ENCODE results near the gene G6PC1.
"Not testable (repeated sequence)": the region's sequence is repeated elsewhere in the genome, so short reads cannot be mapped to it uniquely, and the experiment has no call there.

G6PC1 gene

DNA sequence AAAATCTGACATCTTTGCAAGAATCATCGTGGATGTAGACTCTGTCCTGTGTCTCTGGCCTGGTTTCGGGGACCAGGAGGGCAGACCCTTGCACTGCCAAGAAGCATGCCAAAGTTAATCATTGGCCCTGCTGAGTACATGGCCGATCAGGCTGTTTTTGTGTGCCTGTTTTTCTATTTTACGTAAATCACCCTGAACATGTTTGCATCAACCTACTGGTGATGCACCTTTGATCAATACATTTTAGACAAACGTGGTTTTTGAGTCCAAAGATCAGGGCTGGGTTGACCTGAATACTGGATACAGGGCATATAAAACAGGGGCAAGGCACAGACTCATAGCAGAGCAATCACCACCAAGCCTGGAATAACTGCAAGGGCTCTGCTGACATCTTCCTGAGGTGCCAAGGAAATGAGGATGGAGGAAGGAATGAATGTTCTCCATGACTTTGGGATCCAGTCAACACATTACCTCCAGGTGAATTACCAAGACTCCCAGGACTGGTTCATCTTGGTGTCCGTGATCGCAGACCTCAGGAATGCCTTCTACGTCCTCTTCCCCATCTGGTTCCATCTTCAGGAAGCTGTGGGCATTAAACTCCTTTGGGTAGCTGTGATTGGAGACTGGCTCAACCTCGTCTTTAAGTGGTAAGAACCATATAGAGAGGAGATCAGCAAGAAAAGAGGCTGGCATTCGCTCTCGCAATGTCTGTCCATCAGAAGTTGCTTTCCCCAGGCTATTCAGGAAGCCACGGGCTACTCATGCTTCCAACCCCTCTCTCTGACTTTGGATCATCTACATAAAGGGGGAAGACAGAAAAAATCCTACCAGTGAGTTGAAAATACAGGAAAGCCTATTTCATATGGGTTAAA is at the start of gene G6PC1:
TSS of gene G6PC1 (plus strand) at position 340 of the 872 bp plus-strand sequence. CDS start at position 418, 78 bp downstream.
- FAIRE-seq: no peak

DNA sequence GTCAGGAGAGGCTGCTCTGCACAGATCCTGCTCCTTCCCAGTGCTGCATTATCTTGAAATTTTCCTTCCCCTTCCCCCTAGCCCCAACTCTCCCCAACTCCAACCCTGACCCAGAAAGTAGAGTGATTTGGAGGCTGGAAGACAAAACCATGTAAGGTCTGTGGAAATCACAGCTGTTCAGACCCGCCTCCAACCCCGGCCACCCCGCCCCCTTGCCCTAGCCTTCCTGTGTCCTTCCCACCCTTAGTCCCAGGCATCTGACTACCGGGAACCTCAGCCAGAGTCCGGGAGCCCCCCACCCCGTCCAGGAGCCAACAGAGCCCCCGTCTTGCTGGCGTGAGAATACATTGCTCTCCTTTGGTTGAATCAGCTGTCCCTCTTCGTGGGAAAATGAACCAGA is 49.6 kb upstream of the G6PC1 start, which contains the start of gene AOC3:
TSS of gene AOC3 (plus strand) at position 246 of the 400 bp plus-strand sequence. CDS start at position 391, 145 bp downstream.
- no peak for FAIRE-seq

DNA sequence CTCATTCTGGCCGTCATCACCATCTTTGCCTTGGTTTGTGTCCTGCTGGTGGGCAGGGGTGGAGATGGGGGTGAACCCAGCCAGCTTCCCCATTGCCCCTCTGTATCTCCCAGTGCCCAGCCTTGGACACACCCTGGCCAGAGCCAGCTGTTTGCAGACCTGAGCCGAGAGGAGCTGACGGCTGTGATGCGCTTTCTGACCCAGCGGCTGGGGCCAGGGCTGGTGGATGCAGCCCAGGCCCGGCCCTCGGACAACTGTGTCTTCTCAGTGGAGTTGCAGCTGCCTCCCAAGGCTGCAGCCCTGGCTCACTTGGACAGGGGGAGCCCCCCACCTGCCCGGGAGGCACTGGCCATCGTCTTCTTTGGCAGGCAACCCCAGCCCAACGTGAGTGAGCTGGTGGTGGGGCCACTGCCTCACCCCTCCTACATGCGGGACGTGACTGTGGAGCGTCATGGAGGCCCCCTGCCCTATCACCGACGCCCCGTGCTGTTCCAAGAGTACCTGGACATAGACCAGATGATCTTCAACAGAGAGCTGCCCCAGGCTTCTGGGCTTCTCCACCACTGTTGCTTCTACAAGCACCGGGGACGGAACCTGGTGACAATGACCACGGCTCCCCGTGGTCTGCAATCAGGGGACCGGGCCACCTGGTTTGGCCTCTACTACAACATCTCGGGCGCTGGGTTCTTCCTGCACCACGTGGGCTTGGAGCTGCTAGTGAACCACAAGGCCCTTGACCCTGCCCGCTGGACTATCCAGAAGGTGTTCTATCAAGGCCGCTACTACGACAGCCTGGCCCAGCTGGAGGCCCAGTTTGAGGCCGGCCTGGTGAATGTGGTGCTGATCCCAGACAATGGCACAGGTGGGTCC is 49.0 kb upstream of the G6PC1 start:
- not testable (repeated sequence) for FAIRE-seq

DNA sequence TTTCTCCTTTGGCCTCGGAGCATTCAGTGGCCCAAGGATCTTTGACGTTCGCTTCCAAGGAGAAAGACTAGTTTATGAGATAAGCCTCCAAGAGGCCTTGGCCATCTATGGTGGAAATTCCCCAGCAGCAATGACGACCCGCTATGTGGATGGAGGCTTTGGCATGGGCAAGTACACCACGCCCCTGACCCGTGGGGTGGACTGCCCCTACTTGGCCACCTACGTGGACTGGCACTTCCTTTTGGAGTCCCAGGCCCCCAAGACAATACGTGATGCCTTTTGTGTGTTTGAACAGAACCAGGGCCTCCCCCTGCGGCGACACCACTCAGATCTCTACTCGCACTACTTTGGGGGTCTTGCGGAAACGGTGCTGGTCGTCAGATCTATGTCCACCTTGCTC is 48.2 kb upstream of the G6PC1 start:
- no peak for FAIRE-seq

DNA sequence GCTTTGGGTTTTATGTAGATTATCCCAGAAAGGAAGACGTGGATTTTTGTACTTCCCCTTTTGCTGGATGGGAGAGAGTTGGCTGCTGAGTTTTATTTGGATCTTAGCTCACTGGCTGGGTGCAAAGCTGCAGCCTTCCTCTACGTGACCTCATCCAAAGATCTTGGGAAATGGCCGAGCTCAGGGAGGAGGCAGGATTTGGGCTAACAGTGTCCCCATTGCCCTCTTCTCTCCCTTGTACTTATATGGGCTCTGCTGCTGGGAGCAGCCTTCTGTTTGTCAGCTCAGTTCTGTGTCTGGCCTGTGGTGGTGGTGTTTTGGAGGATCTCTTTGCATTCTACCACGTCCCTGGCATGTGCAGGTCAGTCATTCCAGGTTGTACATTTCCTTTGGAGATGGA is 47.6 kb upstream of the G6PC1 start:
- FAIRE-seq: no peak

DNA sequence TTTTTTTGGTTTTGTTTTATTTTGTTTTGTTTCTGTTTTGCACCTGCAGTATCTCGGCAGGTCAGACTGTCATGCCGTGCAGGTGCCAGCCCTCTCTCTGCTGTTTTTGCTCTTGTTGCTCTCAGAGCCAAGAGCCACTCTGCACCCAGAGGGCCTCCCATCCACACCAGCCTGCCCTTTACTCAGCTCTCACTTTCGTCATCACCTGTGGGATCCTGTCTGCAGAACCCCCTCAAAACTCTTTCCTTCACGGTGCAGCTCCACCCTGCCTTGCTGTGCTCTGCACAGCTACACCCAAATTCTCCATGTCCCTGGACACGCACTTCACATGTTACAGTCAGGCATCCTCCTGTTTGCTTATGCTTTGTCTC is 47.0 kb upstream of the G6PC1 start:
- FAIRE-seq: no peak

DNA sequence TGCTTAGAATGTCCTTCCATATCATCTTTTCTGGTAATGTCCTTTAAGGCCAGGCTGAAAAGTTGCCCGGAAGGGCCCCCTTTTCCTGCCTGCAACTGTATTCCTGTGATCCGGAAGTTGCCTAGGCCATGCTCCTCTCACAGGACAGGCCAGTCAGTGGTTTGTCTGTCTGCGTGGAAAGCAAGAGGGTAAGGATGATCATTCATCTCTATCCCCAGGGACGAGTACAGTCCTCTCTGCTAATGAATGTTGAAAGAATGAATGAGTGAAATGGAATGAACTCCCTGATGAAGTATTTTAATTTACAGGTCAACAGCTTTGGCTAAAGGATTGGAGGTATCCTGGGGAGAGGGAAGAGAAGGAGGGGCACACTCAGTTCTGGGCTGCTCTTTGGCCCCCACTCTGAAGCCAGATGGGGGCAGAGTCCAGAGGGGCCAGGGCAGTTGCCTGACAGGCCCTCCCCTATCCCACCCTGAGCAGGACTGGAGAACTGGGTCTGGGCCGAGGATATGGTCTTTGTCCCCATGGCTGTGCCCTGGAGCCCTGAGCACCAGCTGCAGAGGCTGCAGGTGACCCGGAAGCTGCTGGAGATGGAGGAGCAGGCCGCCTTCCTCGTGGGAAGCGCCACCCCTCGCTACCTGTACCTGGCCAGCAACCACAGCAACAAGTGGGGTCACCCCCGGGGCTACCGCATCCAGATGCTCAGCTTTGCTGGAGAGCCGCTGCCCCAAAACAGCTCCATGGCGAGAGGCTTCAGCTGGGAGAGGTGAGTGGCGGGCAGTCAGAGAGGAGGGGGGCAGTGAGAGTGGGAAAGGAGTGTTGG is 46.4 kb upstream of the G6PC1 start:
- no peak for FAIRE-seq

DNA sequence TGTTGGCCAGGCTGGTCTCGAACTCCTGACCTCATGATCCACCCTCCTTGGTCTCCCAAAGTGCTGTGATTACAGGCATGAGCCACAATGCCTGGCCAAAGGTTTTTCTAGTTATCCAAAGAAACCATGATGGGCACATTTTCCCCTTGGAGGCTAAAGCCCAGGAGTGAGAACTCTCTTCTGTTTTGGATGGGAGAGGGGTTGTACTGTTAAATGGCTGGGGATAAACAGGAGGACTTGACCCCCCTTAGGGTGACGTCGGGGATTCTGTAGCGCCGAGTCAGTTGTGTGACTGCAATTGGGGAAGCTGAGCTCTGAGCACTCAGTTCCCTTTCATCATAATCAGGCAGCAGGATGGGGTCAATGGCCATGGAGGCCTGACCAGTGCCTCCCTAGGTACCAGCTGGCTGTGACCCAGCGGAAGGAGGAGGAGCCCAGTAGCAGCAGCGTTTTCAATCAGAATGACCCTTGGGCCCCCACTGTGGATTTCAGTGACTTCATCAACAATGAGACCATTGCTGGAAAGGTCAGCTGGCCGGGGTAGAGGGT is 45.5 kb upstream of the G6PC1 start:
- FAIRE-seq: no peak

DNA sequence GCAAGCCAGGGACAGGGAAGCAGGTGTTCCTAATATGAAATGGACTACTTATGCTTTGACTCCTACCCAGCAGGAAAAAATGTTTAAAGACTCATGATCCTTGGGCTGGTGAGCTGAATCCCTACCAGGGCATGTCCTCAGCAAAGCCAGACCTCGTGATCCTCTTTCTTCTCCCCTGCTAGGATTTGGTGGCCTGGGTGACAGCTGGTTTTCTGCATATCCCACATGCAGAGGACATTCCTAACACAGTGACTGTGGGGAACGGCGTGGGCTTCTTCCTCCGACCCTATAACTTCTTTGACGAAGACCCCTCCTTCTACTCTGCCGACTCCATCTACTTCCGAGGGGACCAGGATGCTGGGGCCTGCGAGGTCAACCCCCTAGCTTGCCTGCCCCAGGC is 44.5 kb upstream of the G6PC1 start:
- FAIRE-seq: not testable (repeated sequence)

DNA sequence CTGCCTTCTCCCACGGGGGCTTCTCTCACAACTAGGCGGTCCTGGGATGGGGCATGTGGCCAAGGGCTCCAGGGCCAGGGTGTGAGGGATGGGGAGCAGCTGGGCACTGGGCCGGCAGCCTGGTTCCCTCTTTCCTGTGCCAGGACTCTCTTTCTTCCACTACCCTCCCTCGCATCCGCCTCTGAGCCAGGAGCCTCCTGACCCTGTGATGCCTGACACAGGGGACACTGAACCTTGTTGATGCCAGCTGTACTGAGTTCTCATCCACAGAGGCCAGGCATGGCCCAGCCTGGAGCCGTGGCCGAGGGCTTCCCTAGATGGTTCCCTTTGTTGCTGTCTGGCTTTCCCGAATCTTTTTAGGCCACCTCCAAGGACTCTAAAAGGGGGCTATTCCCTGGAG is 44.1 kb upstream of the G6PC1 start:
- FAIRE-seq: not testable (repeated sequence)

DNA sequence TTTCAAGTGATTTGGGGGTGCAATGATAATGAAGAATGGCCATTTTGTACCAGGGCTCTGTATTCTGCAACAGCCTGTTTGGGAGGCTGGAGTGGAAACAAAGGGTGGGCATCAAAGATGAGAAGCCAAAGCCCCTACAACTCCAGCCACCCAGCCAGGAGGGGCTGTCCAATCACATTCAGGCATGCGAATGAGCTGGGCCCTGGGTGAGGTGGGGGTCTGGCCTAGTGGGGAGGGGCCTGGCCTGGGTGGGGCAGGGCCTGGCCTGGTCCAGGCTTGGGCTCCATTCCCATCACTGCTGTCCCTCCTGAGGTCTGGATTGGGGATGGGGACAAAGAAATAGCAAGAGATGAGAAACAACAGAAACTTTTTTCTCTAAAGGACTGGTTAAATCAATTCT is 43.2 kb upstream of the G6PC1 start:
- FAIRE-seq: no peak

DNA sequence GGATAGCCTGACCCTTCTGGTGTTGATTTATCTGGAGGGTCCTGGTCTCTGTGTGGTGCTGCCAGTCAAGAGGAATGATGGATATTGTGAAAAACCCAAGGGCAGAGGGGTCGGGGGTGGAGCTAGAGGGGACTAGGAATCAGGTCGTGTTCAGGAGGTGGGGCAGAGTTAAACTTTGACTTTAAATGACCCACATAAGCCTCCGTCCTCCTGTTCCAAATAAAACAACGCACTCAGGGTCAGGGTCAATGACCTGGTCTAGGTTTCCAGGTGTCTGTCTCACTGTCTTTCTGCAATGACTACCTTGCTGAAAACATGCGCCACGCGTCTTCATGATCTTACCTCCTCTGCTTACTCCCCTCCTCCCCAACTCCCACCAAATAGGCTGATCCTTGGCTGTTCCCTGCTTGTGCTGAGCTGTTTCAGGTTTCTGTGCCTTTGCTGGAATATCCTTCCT is 34.9 kb upstream of the G6PC1 start:
- no peak for FAIRE-seq

DNA sequence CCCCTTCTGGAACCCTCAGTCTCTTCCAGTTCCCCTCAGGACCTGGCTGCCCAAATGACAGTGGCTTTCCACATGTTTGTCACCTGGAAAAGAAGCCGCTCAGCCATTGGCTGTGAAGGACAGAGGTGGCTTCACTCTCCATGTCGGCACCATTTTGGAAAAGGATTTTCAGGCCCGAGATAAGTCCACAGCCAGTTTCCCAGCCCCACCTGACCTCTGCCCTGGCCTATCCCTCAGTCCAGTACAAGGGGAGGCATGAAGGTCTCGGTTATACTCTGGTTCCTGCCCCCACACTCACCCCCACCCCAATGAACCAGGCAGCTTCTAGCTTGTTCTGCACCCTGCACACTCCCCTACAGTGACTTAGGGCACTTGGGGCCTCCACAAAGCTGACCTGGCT is 34.4 kb upstream of the G6PC1 start:
- FAIRE-seq: no peak

DNA sequence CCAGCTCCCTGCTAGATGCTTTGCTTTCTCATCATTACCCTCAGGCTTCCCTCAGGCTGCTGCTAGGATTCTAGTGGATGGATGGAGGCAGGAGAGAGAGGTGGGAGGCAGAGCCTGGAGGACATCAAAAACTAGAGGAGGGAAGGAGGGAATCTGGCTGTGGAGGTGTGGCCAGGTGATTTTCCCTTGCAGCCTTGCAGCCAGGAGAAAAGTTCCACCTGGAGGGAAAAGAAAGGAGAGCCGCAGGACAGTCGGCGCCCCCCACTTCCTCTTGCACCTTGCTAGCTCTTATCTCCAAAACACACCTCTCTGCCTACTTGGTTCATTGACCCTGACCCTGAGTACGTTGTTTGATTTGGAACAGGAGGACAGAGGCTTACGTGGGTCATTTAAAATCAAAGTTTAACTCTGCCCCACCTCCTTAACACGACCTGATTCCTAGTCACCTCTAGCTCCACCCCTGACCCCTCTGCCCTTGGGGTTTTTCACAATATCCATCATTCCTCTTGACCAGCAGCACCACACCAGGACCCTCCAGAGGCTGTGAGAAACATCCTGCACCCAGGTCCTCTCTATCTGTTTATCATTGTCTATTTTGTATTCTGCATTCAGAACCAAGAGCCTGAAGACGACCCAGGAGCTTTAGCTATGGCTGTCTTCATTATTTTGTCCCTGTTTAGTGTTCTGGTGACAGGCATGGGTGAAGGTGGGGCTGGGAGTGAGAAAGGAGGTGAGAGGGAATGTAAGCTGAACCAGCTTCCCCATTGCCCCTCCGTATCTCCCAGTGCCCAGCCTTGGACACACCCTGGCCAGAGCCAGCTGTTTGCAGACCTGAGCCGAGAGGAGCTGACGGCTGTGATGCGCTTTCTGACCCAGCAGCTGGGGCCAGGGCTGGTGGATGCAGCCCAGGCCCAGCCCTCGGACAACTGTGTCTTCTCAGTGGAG is 33.7 kb upstream of the G6PC1 start:
- FAIRE-seq: no peak

DNA sequence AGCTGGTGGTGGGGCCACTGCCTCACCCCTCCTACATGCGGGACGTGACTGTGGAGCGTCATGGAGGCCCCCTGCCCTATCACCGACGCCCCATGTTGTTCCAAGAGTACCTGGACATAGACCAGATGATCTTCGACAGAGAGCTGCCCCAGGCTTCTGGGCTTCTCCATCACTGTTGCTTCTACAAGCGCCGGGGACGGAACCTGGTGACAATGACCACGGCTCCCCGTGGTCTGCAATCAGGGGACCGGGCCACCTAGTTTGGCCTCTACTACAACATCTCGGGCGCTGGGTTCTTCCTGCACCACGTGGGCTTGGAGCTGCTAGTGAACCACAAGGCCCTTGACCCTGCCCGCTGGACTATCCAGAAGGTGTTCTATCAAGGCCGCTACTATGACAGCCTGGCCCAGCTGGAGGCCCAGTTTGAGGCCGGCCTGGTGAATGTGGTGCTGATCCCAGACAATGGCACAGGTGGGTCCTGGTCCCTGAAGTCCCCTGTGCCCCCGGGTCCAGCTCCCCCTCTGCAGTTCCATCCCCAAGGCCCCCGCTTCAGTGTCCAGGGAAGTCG is 32.8 kb upstream of the G6PC1 start:
- not testable (repeated sequence) for FAIRE-seq

DNA sequence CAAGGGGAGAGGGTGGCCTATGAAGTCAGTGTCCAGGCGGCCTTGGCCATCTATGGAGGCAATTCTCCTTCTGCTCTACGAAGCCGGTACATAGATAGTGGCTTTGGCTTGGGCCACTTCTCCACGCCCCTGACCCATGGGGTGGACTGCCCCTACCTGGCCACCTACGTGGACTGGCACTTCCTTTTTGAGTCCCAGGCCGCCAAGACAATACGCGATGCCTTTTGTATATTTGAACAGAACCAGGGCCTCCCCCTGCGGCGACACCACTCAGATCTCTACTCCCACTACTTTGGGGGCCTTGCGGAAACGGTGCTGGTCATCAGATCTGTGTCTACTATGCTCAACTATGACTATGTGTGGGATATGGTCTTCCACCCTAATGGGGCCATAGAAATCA is 32.3 kb upstream of the G6PC1 start:
- no peak for FAIRE-seq

DNA sequence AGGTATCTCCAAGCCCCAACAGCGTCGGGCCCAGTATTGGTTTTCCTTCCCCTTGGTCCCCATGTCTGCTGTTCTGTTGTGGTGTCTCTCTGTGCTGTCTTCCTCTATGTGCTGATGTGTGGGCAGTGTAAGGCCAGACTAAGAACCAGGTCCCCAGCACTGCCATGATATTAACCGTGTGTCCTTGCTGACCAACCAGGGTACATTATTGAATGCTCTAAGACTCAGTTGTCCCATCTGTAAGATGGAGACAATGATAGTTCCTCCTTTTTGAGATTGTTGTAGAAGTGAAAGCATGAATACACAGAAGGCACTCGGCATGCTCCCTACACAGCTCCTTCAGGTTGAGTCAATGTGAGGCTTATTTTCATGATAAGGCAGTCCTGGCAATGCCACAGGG is 29.0 kb upstream of the G6PC1 start:
- FAIRE-seq: no peak

DNA sequence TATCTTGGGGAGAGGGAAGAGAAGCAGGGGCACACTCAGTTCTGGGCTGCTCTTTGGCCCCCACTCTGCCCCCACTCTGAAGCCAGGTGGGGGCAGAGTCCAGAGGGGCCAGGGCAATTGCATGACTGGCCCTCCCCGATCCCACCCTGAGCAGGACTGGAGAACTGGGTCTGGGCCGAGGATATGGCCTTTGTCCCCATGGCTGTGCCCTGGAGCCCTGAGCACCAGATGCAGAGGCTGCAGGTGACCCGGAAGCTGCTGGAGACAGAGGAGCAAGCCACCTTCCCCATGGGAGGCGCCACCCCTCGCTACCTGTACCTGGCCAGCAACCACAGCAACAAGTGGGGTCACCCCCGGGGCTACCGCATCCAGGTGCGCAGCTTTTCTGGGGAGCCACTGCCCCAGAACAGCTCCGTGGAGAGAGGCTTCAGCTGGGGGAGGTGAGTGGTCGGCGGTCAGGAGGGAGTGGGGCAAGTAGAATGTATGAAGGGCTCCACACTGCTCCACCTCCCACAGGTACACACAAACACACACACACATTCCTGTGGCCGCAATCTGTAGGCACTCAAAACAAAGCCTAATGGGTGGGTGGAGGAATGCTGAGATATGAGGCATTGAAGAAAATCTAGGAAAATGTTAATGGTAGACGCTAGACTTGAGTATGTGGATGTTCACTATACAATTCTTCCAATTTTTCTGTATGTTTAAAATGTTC is 28.2 kb upstream of the G6PC1 start:
- no peak for FAIRE-seq

DNA sequence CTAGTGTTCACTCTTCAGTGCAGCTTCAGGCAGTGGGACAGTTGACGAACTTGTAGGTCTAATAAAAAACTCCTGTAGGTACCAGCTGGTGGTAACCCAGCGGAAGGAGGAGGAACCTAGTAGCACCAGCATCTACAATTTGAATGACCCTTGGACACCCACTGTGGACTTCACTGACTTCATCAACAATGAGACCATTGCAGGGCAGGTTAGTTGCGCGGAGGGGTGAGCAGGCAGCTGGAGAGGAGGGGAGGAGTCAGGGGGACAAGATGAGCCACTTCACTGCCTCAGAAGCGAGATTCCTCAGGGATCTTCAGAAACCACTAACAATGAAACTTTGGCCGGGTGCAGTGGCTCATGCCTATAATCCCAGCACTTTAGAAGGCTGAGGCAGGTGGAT is 27.3 kb upstream of the G6PC1 start:
- no peak for FAIRE-seq
